ENCODE results near the gene DENND5A.

The DENND5A gene

GRCh38 chr11:9273376-9274336, 8.5 kb upstream of the DENND5A start:
- TF ChIP-seq TAF1 (IDR thresholded peaks at IDR 0.05; ENCODE audit: borderline replicate concordance, insufficient read depth, low read length): no peak
- no peak for TF ChIP-seq POLR2AphosphoS5 (IDR thresholded peaks at IDR 0.05; ENCODE audit: low read depth, low read length)
- TF ChIP-seq SIN3A (IDR thresholded peaks at IDR 0.05; ENCODE audit: borderline replicate concordance, insufficient read depth, low read length): no peak
- TF ChIP-seq FOXP2 (optimal IDR thresholded peaks at IDR 0.05; ENCODE audit: borderline replicate concordance, extremely low read depth, extremely low read length, insufficient read depth): no peak
- TF ChIP-seq REST (IDR thresholded peaks at IDR 0.05; ENCODE audit: insufficient read depth in 1 of 2, low read depth in 2 of 2, low read length in 2 of 2): no peak

GRCh38 chr11:9269492-9270013, 4.4 kb upstream of the DENND5A start:
- TF ChIP-seq REST (IDR thresholded peaks at IDR 0.05; ENCODE audit: insufficient read depth in 1 of 2, low read depth in 2 of 2, low read length in 2 of 2) (no peak), POLR2AphosphoS5 (IDR thresholded peaks at IDR 0.05; ENCODE audit: low read depth, low read length) (no peak), SIN3A (IDR thresholded peaks at IDR 0.05; ENCODE audit: borderline replicate concordance, insufficient read depth, low read length) (no peak), TAF1 (IDR thresholded peaks at IDR 0.05; ENCODE audit: borderline replicate concordance, insufficient read depth, low read length) (no peak), FOXP2 (optimal IDR thresholded peaks at IDR 0.05; ENCODE audit: borderline replicate concordance, extremely low read depth, extremely low read length, insufficient read depth) (no peak)

GRCh38 chr11:9267680-9268079, 2.5 kb upstream of the DENND5A start:
- no peak for TF ChIP-seq REST (IDR thresholded peaks at IDR 0.05; ENCODE audit: insufficient read depth in 1 of 2, low read depth in 2 of 2, low read length in 2 of 2)
- TF ChIP-seq SIN3A (IDR thresholded peaks at IDR 0.05; ENCODE audit: borderline replicate concordance, insufficient read depth, low read length): no peak
- TF ChIP-seq TAF1 (IDR thresholded peaks at IDR 0.05; ENCODE audit: borderline replicate concordance, insufficient read depth, low read length): no peak
- no peak for TF ChIP-seq POLR2AphosphoS5 (IDR thresholded peaks at IDR 0.05; ENCODE audit: low read depth, low read length)
- TF ChIP-seq FOXP2 (optimal IDR thresholded peaks at IDR 0.05; ENCODE audit: borderline replicate concordance, extremely low read depth, extremely low read length, insufficient read depth): no peak

- TF ChIP-seq FOXP2 (optimal IDR thresholded peaks at IDR 0.05; ENCODE audit: borderline replicate concordance, extremely low read depth, extremely low read length, insufficient read depth) (no peak), SIN3A (IDR thresholded peaks at IDR 0.05; ENCODE audit: borderline replicate concordance, insufficient read depth, low read length) (no peak), POLR2AphosphoS5 (IDR thresholded peaks at IDR 0.05; ENCODE audit: low read depth, low read length) (no peak), TAF1 (IDR thresholded peaks at IDR 0.05; ENCODE audit: borderline replicate concordance, insufficient read depth, low read length) (no peak), REST (IDR thresholded peaks at IDR 0.05; ENCODE audit: insufficient read depth in 1 of 2, low read depth in 2 of 2, low read length in 2 of 2) (no peak)
These were observed 1.8 kb upstream of the DENND5A start for GRCh38 chr11:9266926-9267325.

Measured in PFSK-1 (cell line).